GM23338 (cell line): ENCODE data around the gene MAPK12. TPM values are rescaled to one million over a fixed set of nuclear protein-coding genes. Genes with fewer than 3 reads are reported as not detected.

Experiments
- CREB1 ChIP-seq: fragments of 250-450 bp; sonication (Bioruptor Pico); IDR thresholded peaks from 2 replicates; pipeline ENCODE4 v1.5.0; 2020; ENCODE audit warnings: low read depth, mild to moderate bottlenecking, moderate library complexity
- EZH2phosphoT487 ChIP-seq: fragments of 200-600 bp; sonication (generic); IDR thresholded peaks from one replicate; pipeline ENCODE4 v1.8.1; 2018; ENCODE audit warnings: antibody characterized with exemption; ENCODE audit not compliant: unreplicated experiment
- JUNB ChIP-seq: IDR thresholded peaks from one replicate; pipeline ENCODE4 v1.6.1; 2016; ENCODE audit warnings: antibody characterized with exemption; ENCODE audit not compliant: unreplicated experiment
- STAT1 ChIP-seq: IDR thresholded peaks from one replicate; pipeline ENCODE4 v1.6.1; 2016; ENCODE audit warnings: antibody characterized with exemption; ENCODE audit not compliant: unreplicated experiment
- ZNF331 ChIP-seq: fragments of 250-450 bp; sonication (Bioruptor Pico); IDR thresholded peaks from 2 replicates; pipeline ENCODE4 v1.5.0; 2020; ENCODE audit warnings: low read depth, mild to moderate bottlenecking, moderate library complexity
- polyA plus RNA-seq: library from polyadenylated mRNA; unstranded; fragments of >200 nt; fragmentation: Nextera tagmentation; extraction: Ambion mirVana; gene quantifications from 2 replicates; pipeline ENCODE4 v1.2.1, GENCODE V29; 2016
- total RNA-seq: library from RNA; depleted of rRNA; stranded (reverse); fragments of >200 nt; shearing (Covaris generic); gene quantifications from 2 replicates; pipeline ENCODE4 v1.2.3, GENCODE V29; 2014
- TF ChIP-seq, protein P1 (sequence below): fragments of 250-450 bp; sonication (Bioruptor Pico); IDR thresholded peaks from 2 replicates; pipeline ENCODE4 v1.5.0; 2020; ENCODE audit warnings: mild to moderate bottlenecking, moderate library complexity
- TF ChIP-seq, protein P2 (sequence below): IDR thresholded peaks from 2 replicates; pipeline ENCODE4 v1.6.1; 2016; ENCODE audit warnings: antibody characterized with exemption
- TF ChIP-seq, protein P3 (sequence below): IDR thresholded peaks from one replicate; pipeline ENCODE4 v1.6.1; 2018; ENCODE audit warnings: antibody characterized with exemption; ENCODE audit not compliant: unreplicated experiment
- TF ChIP-seq, protein P4 (sequence below), 2 experiments: fragments of 200-600 bp in 1 of 2; sonication (generic) in 1 of 2; conservative IDR thresholded peaks; 2 replicates each; pipeline versions ENCODE4 v1.5.1 to v1.6.1; 2016 to 2017; ENCODE audit warnings: antibody characterized with exemption in 2 of 2, low read depth in 2 of 2, mild to moderate bottlenecking in 2 of 2, moderate library complexity in 1 of 2

MAPK12 gene
- total and polyA plus RNA-seq, 2 experiments from 2014 or later: 10.4 to 26.1 TPM

DNA sequence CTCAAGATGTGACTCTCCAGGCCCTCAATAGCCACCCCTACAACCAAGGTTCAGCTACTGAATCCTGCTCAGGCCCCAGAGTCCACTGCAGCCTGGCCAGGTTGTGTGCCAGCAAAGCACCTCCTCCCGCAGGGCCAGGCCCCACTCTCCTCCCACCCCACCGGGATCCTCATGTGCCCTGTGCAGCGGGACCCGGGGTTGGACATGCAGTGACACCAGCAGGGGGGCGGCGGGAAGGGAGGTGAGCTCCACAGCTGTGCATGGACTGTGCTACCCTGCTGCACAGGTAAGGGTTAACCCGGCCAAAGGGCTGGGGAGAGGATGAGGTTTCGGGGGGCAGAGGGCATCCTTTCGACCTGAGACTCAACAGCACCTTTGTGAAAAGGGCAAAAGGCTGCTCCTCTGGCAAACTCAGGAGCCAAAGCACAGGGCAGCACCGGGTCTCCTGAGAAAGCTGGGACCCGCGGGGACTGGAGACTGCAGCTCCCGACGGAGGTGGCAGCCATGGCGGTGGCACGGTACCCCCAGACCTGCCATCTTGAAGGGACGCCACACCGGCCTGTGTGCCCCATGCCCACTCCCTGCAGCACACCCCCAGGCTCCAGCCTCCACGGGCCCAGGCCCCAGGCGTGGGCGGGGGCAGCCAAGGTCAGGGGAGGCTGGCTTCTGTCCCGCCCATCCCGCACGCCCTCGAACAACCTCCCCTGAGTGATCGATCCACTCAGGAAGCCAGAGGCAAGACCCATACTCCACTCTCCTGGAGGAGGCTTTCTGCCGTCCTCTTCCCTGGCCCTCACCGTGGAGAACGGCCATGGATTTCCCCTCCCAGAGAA, 35.4 kb upstream of the MAPK12 start (continued):
- TF ChIP-seq, protein P1, sequence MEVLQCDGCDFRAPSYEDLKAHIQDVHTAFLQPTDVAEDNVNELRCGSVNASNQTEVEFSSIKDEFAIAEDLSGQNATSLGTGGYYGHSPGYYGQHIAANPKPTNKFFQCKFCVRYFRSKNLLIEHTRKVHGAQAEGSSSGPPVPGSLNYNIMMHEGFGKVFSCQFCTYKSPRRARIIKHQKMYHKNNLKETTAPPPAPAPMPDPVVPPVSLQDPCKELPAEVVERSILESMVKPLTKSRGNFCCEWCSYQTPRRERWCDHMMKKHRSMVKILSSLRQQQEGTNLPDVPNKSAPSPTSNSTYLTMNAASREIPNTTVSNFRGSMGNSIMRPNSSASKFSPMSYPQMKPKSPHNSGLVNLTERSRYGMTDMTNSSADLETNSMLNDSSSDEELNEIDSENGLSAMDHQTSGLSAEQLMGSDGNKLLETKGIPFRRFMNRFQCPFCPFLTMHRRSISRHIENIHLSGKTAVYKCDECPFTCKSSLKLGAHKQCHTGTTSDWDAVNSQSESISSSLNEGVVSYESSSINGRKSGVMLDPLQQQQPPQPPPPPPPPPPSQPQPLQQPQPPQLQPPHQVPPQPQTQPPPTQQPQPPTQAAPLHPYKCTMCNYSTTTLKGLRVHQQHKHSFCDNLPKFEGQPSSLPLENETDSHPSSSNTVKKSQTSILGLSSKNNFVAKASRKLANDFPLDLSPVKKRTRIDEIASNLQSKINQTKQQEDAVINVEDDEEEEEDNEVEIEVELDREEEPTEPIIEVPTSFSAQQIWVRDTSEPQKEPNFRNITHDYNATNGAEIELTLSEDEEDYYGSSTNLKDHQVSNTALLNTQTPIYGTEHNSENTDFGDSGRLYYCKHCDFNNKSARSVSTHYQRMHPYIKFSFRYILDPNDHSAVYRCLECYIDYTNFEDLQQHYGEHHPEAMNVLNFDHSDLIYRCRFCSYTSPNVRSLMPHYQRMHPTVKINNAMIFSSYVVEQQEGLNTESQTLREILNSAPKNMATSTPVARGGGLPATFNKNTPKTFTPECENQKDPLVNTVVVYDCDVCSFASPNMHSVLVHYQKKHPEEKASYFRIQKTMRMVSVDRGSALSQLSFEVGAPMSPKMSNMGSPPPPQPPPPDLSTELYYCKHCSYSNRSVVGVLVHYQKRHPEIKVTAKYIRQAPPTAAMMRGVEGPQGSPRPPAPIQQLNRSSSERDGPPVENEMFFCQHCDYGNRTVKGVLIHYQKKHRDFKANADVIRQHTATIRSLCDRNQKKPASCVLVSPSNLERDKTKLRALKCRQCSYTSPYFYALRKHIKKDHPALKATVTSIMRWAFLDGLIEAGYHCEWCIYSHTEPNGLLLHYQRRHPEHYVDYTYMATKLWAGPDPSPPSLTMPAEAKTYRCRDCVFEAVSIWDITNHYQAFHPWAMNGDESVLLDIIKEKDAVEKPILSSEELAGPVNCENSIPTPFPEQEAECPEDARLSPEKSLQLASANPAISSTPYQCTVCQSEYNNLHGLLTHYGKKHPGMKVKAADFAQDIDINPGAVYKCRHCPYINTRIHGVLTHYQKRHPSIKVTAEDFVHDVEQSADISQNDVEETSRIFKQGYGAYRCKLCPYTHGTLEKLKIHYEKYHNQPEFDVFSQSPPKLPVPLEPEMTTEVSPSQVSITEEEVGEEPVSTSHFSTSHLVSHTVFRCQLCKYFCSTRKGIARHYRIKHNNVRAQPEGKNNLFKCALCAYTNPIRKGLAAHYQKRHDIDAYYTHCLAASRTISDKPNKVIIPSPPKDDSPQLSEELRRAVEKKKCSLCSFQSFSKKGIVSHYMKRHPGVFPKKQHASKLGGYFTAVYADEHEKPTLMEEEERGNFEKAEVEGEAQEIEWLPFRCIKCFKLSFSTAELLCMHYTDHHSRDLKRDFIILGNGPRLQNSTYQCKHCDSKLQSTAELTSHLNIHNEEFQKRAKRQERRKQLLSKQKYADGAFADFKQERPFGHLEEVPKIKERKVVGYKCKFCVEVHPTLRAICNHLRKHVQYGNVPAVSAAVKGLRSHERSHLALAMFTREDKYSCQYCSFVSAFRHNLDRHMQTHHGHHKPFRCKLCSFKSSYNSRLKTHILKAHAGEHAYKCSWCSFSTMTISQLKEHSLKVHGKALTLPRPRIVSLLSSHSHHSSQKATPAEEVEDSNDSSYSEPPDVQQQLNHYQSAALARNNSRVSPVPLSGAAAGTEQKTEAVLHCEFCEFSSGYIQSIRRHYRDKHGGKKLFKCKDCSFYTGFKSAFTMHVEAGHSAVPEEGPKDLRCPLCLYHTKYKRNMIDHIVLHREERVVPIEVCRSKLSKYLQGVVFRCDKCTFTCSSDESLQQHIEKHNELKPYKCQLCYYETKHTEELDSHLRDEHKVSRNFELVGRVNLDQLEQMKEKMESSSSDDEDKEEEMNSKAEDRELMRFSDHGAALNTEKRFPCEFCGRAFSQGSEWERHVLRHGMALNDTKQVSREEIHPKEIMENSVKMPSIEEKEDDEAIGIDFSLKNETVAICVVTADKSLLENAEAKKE (CRISPR knock-in tag): no peak
- TF ChIP-seq STAT1 (no peak), ZNF331 (CRISPR knock-in tag) (no peak), JUNB (no peak), CREB1 (no peak), EZH2phosphoT487 (no peak)
- TF ChIP-seq, protein P2, sequence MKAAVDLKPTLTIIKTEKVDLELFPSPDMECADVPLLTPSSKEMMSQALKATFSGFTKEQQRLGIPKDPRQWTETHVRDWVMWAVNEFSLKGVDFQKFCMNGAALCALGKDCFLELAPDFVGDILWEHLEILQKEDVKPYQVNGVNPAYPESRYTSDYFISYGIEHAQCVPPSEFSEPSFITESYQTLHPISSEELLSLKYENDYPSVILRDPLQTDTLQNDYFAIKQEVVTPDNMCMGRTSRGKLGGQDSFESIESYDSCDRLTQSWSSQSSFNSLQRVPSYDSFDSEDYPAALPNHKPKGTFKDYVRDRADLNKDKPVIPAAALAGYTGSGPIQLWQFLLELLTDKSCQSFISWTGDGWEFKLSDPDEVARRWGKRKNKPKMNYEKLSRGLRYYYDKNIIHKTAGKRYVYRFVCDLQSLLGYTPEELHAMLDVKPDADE: no peak
- TF ChIP-seq, protein P3, sequence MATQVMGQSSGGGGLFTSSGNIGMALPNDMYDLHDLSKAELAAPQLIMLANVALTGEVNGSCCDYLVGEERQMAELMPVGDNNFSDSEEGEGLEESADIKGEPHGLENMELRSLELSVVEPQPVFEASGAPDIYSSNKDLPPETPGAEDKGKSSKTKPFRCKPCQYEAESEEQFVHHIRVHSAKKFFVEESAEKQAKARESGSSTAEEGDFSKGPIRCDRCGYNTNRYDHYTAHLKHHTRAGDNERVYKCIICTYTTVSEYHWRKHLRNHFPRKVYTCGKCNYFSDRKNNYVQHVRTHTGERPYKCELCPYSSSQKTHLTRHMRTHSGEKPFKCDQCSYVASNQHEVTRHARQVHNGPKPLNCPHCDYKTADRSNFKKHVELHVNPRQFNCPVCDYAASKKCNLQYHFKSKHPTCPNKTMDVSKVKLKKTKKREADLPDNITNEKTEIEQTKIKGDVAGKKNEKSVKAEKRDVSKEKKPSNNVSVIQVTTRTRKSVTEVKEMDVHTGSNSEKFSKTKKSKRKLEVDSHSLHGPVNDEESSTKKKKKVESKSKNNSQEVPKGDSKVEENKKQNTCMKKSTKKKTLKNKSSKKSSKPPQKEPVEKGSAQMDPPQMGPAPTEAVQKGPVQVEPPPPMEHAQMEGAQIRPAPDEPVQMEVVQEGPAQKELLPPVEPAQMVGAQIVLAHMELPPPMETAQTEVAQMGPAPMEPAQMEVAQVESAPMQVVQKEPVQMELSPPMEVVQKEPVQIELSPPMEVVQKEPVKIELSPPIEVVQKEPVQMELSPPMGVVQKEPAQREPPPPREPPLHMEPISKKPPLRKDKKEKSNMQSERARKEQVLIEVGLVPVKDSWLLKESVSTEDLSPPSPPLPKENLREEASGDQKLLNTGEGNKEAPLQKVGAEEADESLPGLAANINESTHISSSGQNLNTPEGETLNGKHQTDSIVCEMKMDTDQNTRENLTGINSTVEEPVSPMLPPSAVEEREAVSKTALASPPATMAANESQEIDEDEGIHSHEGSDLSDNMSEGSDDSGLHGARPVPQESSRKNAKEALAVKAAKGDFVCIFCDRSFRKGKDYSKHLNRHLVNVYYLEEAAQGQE: no peak
- TF ChIP-seq, protein P4, sequence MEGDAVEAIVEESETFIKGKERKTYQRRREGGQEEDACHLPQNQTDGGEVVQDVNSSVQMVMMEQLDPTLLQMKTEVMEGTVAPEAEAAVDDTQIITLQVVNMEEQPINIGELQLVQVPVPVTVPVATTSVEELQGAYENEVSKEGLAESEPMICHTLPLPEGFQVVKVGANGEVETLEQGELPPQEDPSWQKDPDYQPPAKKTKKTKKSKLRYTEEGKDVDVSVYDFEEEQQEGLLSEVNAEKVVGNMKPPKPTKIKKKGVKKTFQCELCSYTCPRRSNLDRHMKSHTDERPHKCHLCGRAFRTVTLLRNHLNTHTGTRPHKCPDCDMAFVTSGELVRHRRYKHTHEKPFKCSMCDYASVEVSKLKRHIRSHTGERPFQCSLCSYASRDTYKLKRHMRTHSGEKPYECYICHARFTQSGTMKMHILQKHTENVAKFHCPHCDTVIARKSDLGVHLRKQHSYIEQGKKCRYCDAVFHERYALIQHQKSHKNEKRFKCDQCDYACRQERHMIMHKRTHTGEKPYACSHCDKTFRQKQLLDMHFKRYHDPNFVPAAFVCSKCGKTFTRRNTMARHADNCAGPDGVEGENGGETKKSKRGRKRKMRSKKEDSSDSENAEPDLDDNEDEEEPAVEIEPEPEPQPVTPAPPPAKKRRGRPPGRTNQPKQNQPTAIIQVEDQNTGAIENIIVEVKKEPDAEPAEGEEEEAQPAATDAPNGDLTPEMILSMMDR (conservative IDR thresholded peaks at IDR 0.05; ENCODE audit: low read depth in 2 of 2): no peak
